OCI-LY7 (cell line): ENCODE data around the gene AIFM1. TPM values are rescaled to one million over a fixed set of nuclear protein-coding genes. Genes with fewer than 3 reads are reported as not detected.

Source experiments
- BruUV-seq: library from RNA; stranded (reverse); fragments of 400-500 nt; replicated peaks from 2 replicates; lab custom pipeline; 2021; lab: Mats Ljungman, UMichigan
- CTCF ChIA-PET: fragments of 300-600 bp; sonication (Branson Sonifier 250); formaldehyde crosslinking; loops from one replicate; lab custom pipeline; 2022; ENCODE audit warnings: antibody characterized with exemption; ENCODE audit not compliant: unreplicated experiment; lab: Charles Lee
- POLR2A ChIA-PET: fragments of 300-600 bp; sonication (Branson Sonifier 250); formaldehyde crosslinking; loops from one replicate; lab custom pipeline; 2022; ENCODE audit warnings: antibody characterized with exemption; lab: Charles Lee
- DNase-seq: peaks from one replicate; pipeline ENCODE4 v3.0.0-alpha.2; 2015; ENCODE audit warnings: low spot score
- H2AFZ ChIP-seq: fragments of 200-600 bp; sonication (generic), shearing (Covaris generic); 2 replicates; pipeline ENCODE4 v1.6.1; 2014; ENCODE audit warnings: mild to moderate bottlenecking, antibody characterized with exemption, low read length, moderate library complexity
- H3K27ac ChIP-seq: fragments of 200-600 bp; sonication (generic); 2 replicates; pipeline ENCODE4 v1.5.1; 2014; ENCODE audit warnings: mixed run types, low read depth, mild to moderate bottlenecking, moderate library complexity, low read length, inconsistent platforms; ENCODE audit not compliant: poor library complexity, severe bottlenecking
- H3K36me3 ChIP-seq: fragments of 200-600 bp; sonication (generic); 2 replicates; pipeline ENCODE4 v1.6.1; 2014; ENCODE audit warnings: mild to moderate bottlenecking, antibody characterized with exemption, low read length, moderate library complexity, mixed read lengths; ENCODE audit not compliant: insufficient read depth
- H3K4me1 ChIP-seq: fragments of 200-600 bp; sonication (generic); 2 replicates; pipeline ENCODE4 v1.5.1; 2014; ENCODE audit warnings: mild to moderate bottlenecking, low read length; ENCODE audit not compliant: insufficient read depth, poor library complexity, severe bottlenecking
- H3K4me2 ChIP-seq: fragments of 200-600 bp; sonication (generic); 2 replicates; pipeline ENCODE4 v1.6.1; 2014; ENCODE audit warnings: mild to moderate bottlenecking, low read length
- H3K4me3 ChIP-seq: fragments of 200-600 bp; sonication (generic); 2 replicates; pipeline ENCODE4 v1.5.1; 2014; ENCODE audit warnings: mild to moderate bottlenecking, low read depth, low read length; ENCODE audit not compliant: poor library complexity, severe bottlenecking
- H3K79me2 ChIP-seq: fragments of 200-600 bp; sonication (generic); 2 replicates; pipeline ENCODE4 v1.6.1; 2016; ENCODE audit warnings: low read depth, mild to moderate bottlenecking, low read length, moderate library complexity, mixed read lengths; ENCODE audit not compliant: insufficient read depth
- H3K9me2 ChIP-seq: fragments of 200-600 bp; sonication (generic); 2 replicates; pipeline ENCODE4 v1.6.1; 2016; ENCODE audit warnings: mild to moderate bottlenecking, low read length, mixed read lengths; ENCODE audit not compliant: insufficient read depth
- H3K9me3 ChIP-seq: fragments of 200-600 bp; sonication (generic); 2 replicates; pipeline ENCODE4 v1.6.1; 2014; ENCODE audit warnings: mild to moderate bottlenecking, mixed run types, low read length, mixed read lengths
- H4K20me1 ChIP-seq: fragments of 200-600 bp; sonication (generic); 2 replicates; pipeline ENCODE4 v1.6.1; 2014; ENCODE audit warnings: mild to moderate bottlenecking, antibody characterized with exemption, low read length, moderate library complexity, mixed read lengths; ENCODE audit not compliant: insufficient read depth
- EZH2phosphoT487 ChIP-seq: fragments of 200-600 bp; sonication (generic); IDR thresholded peaks from 2 replicates; pipeline ENCODE4 v1.6.1; 2018; ENCODE audit warnings: low read depth, borderline replicate concordance, mild to moderate bottlenecking, mixed run types, antibody characterized with exemption, low read length, moderate library complexity, mixed read lengths
- intact Hi-C: fragments of 100-400 bp; cut with micrococcal nuclease; formaldehyde crosslinking; loops from one replicate; pipeline ENCODE4 v1.10.0; 2022; ENCODE audit not compliant: unreplicated experiment
- total RNA-seq, 2 experiments: library from RNA; depleted of rRNA in 1 of 2; stranded (reverse); fragments of >200 nt in 1 of 2; shearing (Covaris generic) in 1 of 2; gene quantifications; 2 replicates each; pipeline ENCODE4 v1.2.3, GENCODE V29; 2014 to 2022
- TF ChIP-seq, protein P1 (sequence below): fragments of 200-600 bp; sonication (generic); conservative IDR thresholded peaks from 2 replicates; pipeline ENCODE4 v1.5.1; 2014; ENCODE audit warnings: mild to moderate bottlenecking, antibody characterized with exemption, low read length, moderate library complexity, mixed read lengths

The AIFM1 gene
- total RNA-seq, 2 experiments from 2014 or later = 23.1 to 45.7 TPM

DNA sequence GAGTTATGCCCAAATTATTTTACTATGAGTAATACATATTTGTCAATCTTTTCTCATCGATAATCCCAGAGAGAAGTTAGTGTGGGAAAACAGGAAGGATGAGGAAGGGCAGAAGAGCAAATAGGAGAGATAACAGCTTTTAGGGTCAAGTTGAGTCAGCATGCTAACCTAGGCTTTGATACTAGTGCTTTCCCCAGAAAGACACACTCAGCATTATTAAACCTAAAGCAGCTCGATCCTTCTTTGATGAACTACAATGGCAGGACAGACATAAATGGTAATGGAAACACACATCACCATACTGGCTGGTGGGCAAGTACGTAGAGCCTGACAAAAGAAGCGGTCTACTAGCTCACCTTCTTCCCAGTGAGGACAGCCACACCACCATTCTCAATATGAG, 20.5 kb downstream of the AIFM1 start:
- intact Hi-C loops = no loop called here
- TF ChIP-seq, protein P1, sequence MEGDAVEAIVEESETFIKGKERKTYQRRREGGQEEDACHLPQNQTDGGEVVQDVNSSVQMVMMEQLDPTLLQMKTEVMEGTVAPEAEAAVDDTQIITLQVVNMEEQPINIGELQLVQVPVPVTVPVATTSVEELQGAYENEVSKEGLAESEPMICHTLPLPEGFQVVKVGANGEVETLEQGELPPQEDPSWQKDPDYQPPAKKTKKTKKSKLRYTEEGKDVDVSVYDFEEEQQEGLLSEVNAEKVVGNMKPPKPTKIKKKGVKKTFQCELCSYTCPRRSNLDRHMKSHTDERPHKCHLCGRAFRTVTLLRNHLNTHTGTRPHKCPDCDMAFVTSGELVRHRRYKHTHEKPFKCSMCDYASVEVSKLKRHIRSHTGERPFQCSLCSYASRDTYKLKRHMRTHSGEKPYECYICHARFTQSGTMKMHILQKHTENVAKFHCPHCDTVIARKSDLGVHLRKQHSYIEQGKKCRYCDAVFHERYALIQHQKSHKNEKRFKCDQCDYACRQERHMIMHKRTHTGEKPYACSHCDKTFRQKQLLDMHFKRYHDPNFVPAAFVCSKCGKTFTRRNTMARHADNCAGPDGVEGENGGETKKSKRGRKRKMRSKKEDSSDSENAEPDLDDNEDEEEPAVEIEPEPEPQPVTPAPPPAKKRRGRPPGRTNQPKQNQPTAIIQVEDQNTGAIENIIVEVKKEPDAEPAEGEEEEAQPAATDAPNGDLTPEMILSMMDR = no peak
- CTCF ChIA-PET = interaction anchor here (0.8 kb wide), 1 partner anchor 11 kb away, joined by 3 read pairs; no protein-coding TSS in a partner anchor
- Histone ChIP-seq H3K9me2 (no peaks in the 10 kb centered on the region), H3K4me3 (no peak overlapping the region), H2AFZ (no peak overlapping the region), H3K79me2 (no peaks in the 10 kb centered on the region), H4K20me1 (no peaks in the 10 kb centered on the region), H3K36me3 (peaks cover 72% of the 10 kb centered on the region), H3K4me2 (no peak overlapping the region), H3K4me1 (no peaks in the 10 kb centered on the region), H3K27ac (no peak overlapping the region), H3K9me3 (no peaks in the 10 kb centered on the region)
- no peak for DNase-seq
- POLR2A ChIA-PET = no interaction called here
- BruUV-seq = no TSS peak

DNA sequence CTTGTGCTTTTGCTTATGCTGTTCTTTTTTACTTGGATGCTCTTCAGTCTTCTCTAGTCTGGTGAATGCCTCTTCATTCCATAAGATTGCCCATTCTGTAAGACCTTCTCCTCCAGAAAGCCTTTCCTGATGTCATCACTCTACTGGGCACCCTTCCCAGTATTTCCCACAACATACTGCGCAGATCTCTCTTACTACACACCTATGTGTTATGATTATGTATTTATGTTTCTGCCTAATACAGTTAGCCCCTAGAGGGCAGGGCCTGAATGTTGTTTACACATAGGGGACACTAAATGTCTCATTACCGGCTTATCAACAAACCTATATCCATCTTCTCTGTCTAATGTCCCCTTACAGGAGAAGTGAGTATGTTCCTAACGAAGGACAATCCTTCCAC, 21.1 kb downstream of the AIFM1 start:
- Histone ChIP-seq H3K27ac (no peak overlapping the region), H3K4me1 (no peaks in the 10 kb centered on the region), H2AFZ (no peak overlapping the region), H3K36me3 (peaks cover 77% of the 10 kb centered on the region), H4K20me1 (no peaks in the 10 kb centered on the region), H3K9me3 (no peaks in the 10 kb centered on the region), H3K9me2 (no peaks in the 10 kb centered on the region), H3K4me2 (no peak overlapping the region), H3K4me3 (no peak overlapping the region), H3K79me2 (no peaks in the 10 kb centered on the region)
- ChIA-PET CTCF (interaction anchor here (1.1 kb wide), 1 partner anchor 60 kb away, joined by 3 read pairs; no protein-coding TSS in a partner anchor), POLR2A (no interaction called here)
- no peak for DNase-seq
- BruUV-seq = TSS peak; percentile 37
- no peak for TF ChIP-seq EZH2phosphoT487
- TF ChIP-seq, protein P1 = peak; percentile 46
- intact Hi-C loops = no loop called here

DNA sequence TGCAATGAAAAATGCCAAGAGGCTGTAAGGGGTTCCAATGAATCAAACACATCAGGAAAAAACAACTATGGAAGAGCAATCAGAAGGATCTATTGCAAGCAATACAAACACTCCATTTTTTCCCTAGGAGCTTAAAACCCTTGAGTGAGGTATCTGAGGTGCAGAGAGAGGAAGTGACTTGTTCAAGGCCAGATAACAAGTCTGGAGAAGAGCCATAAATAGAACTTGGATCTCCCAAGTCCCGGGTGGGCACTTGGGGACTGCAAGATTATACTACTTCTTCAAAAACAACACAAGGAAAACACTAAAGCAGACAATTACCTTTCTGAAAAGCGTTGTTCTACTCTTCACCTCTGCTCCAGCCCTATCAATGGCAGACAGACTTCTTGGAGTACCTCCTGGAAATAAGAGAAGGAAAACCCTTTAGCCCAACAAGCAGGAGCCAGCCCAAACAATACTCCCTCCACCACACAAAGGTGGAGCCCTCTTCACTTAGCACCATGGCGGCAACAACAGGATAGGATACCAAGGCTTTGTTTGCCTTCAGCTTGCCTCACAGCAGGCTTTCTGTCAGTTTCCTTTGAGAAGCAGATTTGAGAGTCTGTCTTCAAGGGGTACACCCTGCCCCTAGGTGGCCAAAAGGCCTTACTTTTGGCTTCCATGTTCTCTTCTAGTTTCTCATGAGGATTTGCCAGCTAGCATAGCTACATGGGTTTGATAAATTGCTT, 26.0 kb downstream of the AIFM1 start:
- Histone ChIP-seq H3K79me2 (no peaks in the 10 kb centered on the region), H2AFZ (no peak overlapping the region), H3K4me2 (no peak overlapping the region), H4K20me1 (no peaks in the 10 kb centered on the region), H3K9me2 (no peaks in the 10 kb centered on the region), H3K4me3 (no peak overlapping the region), H3K9me3 (no peaks in the 10 kb centered on the region), H3K27ac (no peak overlapping the region), H3K36me3 (peaks cover 66% of the 10 kb centered on the region), H3K4me1 (no peaks in the 10 kb centered on the region)
- DNase-seq = no peak
- TF ChIP-seq EZH2phosphoT487 = no peak
- TF ChIP-seq, protein P1 = no peak
- BruUV-seq = no TSS peak
- intact Hi-C loops = loop anchor here (5.0 kb wide), 1 partner anchor 53 kb away; no protein-coding TSS in a partner anchor
- POLR2A ChIA-PET = interaction anchor here (0.5 kb wide), 1 partner anchor 62 kb away, joined by 3 read pairs; no protein-coding TSS in a partner anchor
- CTCF ChIA-PET = interaction anchor here (0.5 kb wide), 1 partner anchor 359 kb away, joined by 3 read pairs; no protein-coding TSS in a partner anchor
